Left lung (tissue), 10 donors: ENCODE results near the gene RRP8. TPM values are rescaled to one million over a fixed set of nuclear protein-coding genes. Genes with fewer than 3 reads are reported as not detected.

ENCODE experiments used
- ATAC-seq: fragments of 200-7000 bp; cut with Tn5 transposase; one replicate; pipeline ENCODE4 v1.9.1; 2020; ENCODE audit warnings: moderate library complexity
- DNase-seq, 4 donors: peaks; one replicate each; pipeline ENCODE4 v3.0.0-alpha.2; 2013 to 2020
- H3K27ac ChIP-seq, 2 donors: fragments of 200-600 bp; sonication (generic) in 1 of 2; one replicate each; pipeline versions ENCODE4 v1.5.0 to v1.8.0; 2020 to 2021
- H3K27me3 ChIP-seq, 2 donors: fragments of 200-600 bp; sonication (generic) in 1 of 2; one replicate each; pipeline versions ENCODE4 v1.5.0 to v1.8.0; 2020 to 2021
- H3K36me3 ChIP-seq, 2 donors: fragments of 200-600 bp; sonication (generic) in 1 of 2; one replicate each; pipeline versions ENCODE4 v1.5.0 to v1.8.0; 2020 to 2021
- H3K4me1 ChIP-seq, 2 donors: fragments of 200-600 bp; one replicate each; pipeline ENCODE4 v1.8.0; 2021
- H3K4me3 ChIP-seq, 2 donors: fragments of 200-600 bp; sonication (generic) in 1 of 2; one replicate each; pipeline versions ENCODE4 v1.5.0 to v1.8.0; 2020 to 2021; ENCODE audit warnings: mild to moderate bottlenecking in 1 of 2
- H3K9me3 ChIP-seq, 2 donors: fragments of 200-600 bp; sonication (generic) in 1 of 2; one replicate each; pipeline versions ENCODE4 v1.5.0 to v1.8.0; 2020 to 2021
- CTCF ChIP-seq, 2 donors: fragments of 200-600 bp; sonication (generic) in 1 of 2; IDR thresholded peaks; one replicate each; pipeline versions ENCODE4 v1.5.0 to v1.8.0; 2021; ENCODE audit warnings: antibody characterized with exemption in 2 of 2
- intact Hi-C, 2 donors: fragments of 100-400 bp; cut with DNase I; formaldehyde crosslinking; loops; one replicate each; pipeline versions ENCODE4 v1.11.2 to v1.14.2; 2022
- polyA plus RNA-seq, 6 donors: library from polyadenylated mRNA; unstranded; fragments of 120-200 nt; gene quantifications; one replicate each; pipeline ENCODE4 v1.2.1, GENCODE V29; 2013; ENCODE audit not compliant: insufficient read length in 6 of 6
- total RNA-seq, 2 donors: library from RNA; stranded (reverse); fragmentation: NEBNext Ultra II Directional; extraction: Animal tissue kit (Norgen Biotek cat#: 25700); gene quantifications; one replicate each; pipeline ENCODE4 v1.2.1, GENCODE V29; 2021
- donor health status: DM: no; HTN: yes; CAD: no.
- donor health status: DM: no; HTN: no; CAD: no.

RRP8 gene
- total and polyA plus RNA-seq, 8 donors = 17.0 to 24.4 (median 20.4) TPM

GRCh38 chr11:6599881-6600390, 3.5 kb downstream of the RRP8 start:
- H3K27me3 ChIP-seq = no peaks in the 10 kb centered on the region
- H3K4me1 ChIP-seq = peaks cover 13 to 36% of the 10 kb centered on the region in 2 donors
- H3K36me3 ChIP-seq = peaks cover 0 to 61% of the 10 kb centered on the region in 2 donors
- DNase-seq (no peak), ATAC-seq (no peak)
- no peak for TF ChIP-seq CTCF (IDR thresholded peaks at IDR 0.05)
- H3K4me3 ChIP-seq = no peak overlapping the region
- H3K9me3 ChIP-seq = no peaks in the 10 kb centered on the region
- intact Hi-C loops = loop anchor here in 1 of 2 donors (10.0 kb wide), 1 partner anchor 215 kb away; no protein-coding TSS in a partner anchor
- H3K27ac ChIP-seq = no peak overlapping the region

GRCh38 chr11:6599449-6599848, 4.0 kb downstream of the RRP8 start:
- DNase-seq = no peak
- no peaks in the 10 kb centered on the region for H3K9me3 ChIP-seq
- ATAC-seq = no peak
- no peaks in the 10 kb centered on the region for H3K27me3 ChIP-seq
- no peak overlapping the region for H3K4me3 ChIP-seq
- TF ChIP-seq CTCF (IDR thresholded peaks at IDR 0.05) = no peak
- H3K4me1 ChIP-seq = peaks cover 9 to 31% of the 10 kb centered on the region in 2 donors
- intact Hi-C loops = loop anchor here in 1 of 2 donors (10.0 kb wide), 1 partner anchor 215 kb away; no protein-coding TSS in a partner anchor
- no peak overlapping the region for H3K27ac ChIP-seq
- peaks cover 0 to 64% of the 10 kb centered on the region in 2 donors for H3K36me3 ChIP-seq

- H3K4me1 ChIP-seq = peaks cover 8 to 28% of the 10 kb centered on the region in 2 donors
- intact Hi-C loops = loop anchor here in 1 of 2 donors (10.0 kb wide), 1 partner anchor 214 kb away; no protein-coding TSS in a partner anchor
- ATAC-seq = no peak
- no peak for DNase-seq
- H3K36me3 ChIP-seq = peaks cover 0 to 64% of the 10 kb centered on the region in 2 donors
- H3K27ac ChIP-seq = no peak overlapping the region
- no peaks in the 10 kb centered on the region for H3K27me3 ChIP-seq
- H3K4me3 ChIP-seq = no peak overlapping the region
- H3K9me3 ChIP-seq = no peaks in the 10 kb centered on the region
- TF ChIP-seq CTCF (IDR thresholded peaks at IDR 0.05) = no peak
These were observed 4.9 kb downstream of the RRP8 start for GRCh38 chr11:6598555-6598954.

GRCh38 chr11:6596239-6596877, 7.1 kb downstream of the RRP8 start:
- intact Hi-C loops = loop anchor here in 1 of 2 donors (10.0 kb wide), 1 partner anchor 212 kb away; no protein-coding TSS in a partner anchor
- H3K4me1 ChIP-seq = peaks cover 0 to 12% of the 10 kb centered on the region in 2 donors
- no peak overlapping the region for H3K27ac ChIP-seq
- peaks cover 0 to 78% of the 10 kb centered on the region in 2 donors for H3K36me3 ChIP-seq
- H3K4me3 ChIP-seq = no peak overlapping the region
- no peak for DNase-seq
- ATAC-seq = no peak
- H3K9me3 ChIP-seq = no peaks in the 10 kb centered on the region
- no peak for TF ChIP-seq CTCF (IDR thresholded peaks at IDR 0.05)
- no peaks in the 10 kb centered on the region for H3K27me3 ChIP-seq

- intact Hi-C loops = loop anchor here in 1 of 2 donors (10.0 kb wide), 1 partner anchor 209 kb away; no protein-coding TSS in a partner anchor
- Histone ChIP-seq H3K4me3 (no peak overlapping the region), H3K9me3 (no peaks in the 10 kb centered on the region), H3K4me1 (peaks cover 0 to 5% of the 10 kb centered on the region in 2 donors), H3K27me3 (no peaks in the 10 kb centered on the region), H3K36me3 (peaks cover 0 to 60% of the 10 kb centered on the region in 2 donors), H3K27ac (no peak overlapping the region)
- no peak for DNase-seq
- no peak for TF ChIP-seq CTCF (IDR thresholded peaks at IDR 0.05)
- ATAC-seq = no peak
These were observed 9.2 kb downstream of the RRP8 start for GRCh38 chr11:6594142-6594768.
